HCT116 (cell line): ENCODE data around the gene AKT1. TPM values are rescaled to one million over a fixed set of nuclear protein-coding genes. Genes with fewer than 3 reads are reported as not detected.

Experiments
- ATAC-seq: fragments of 200-7000 bp; cut with Tn5 transposase; 2 replicates; pipeline ENCODE4 v1.9.1; 2020; ENCODE audit warnings: mild to moderate bottlenecking, moderate library complexity
- BruUV-seq: library from RNA; stranded (reverse); fragments of 400-500 nt; replicated peaks from 2 replicates; lab custom pipeline; 2021; lab: Mats Ljungman, UMichigan
- CTCF ChIA-PET: fragments of 300-600 bp; sonication (Branson Sonifier 250); formaldehyde crosslinking; loops from one replicate; lab custom pipeline; 2021; ENCODE audit warnings: antibody characterized with exemption; lab: Charles Lee
- POLR2A ChIA-PET: fragments of 300-600, 350-600 bp; sonication (Branson Sonifier 250); formaldehyde crosslinking; loops from one replicate; lab custom pipeline; 2021; ENCODE audit warnings: antibody characterized with exemption; lab: Charles Lee
- RAD21 ChIA-PET, 2 experiments: fragments of 300-600 bp; sonication (Branson Sonifier 250); formaldehyde crosslinking; loops; one replicate each; lab custom pipeline; 2023; ENCODE audit warnings: low total read pairs in 2 of 2; ENCODE audit not compliant: uncharacterized antibody in 2 of 2, unreplicated experiment in 2 of 2, low non-redundant PET in 1 of 2; lab: Charles Lee
- DNase-seq: peaks from one replicate; pipeline ENCODE4 v3.0.0-alpha.2; 2010; ENCODE audit warnings: low read depth, low spot score
- H2AFZ ChIP-seq: fragments of 200-600 bp; shearing (Covaris generic), sonication (generic); 2 replicates; pipeline ENCODE4 v1.6.1; 2017; ENCODE audit warnings: low read depth, mixed run types, mixed read lengths, antibody characterized with exemption, low read length; ENCODE audit not compliant: poor library complexity, severe bottlenecking
- H3K27ac ChIP-seq: 2 replicates; pipeline ENCODE4 v1.5.1; 2012; ENCODE audit warnings: low read depth, low read length
- H3K27me3 ChIP-seq: fragments of 200-600 bp; sonication (generic); 2 replicates; pipeline ENCODE4 v1.6.1; 2016; ENCODE audit warnings: mixed run types, low read length, mixed read lengths; ENCODE audit not compliant: insufficient read depth
- H3K36me3 ChIP-seq, 2 experiments: fragments of 200-500 bp in 1 of 2; fragments of 200-600 bp in 1 of 2; sonication (Bioruptor generic) in 1 of 2; sonication (generic) in 1 of 2; 2 replicates each; pipeline versions ENCODE4 v1.5.1 to v1.6.1; 2014 to 2016; ENCODE audit warnings: low read length in 2 of 2, inconsistent platforms in 1 of 2, mixed read lengths in 1 of 2, mixed run types in 1 of 2; ENCODE audit not compliant: insufficient read depth in 2 of 2, control insufficient read depth in 1 of 2
- H3K4me1 ChIP-seq, 2 experiments: fragments of 200-600 bp in 1 of 2; sonication (generic) in 1 of 2; 2 replicates each; pipeline versions ENCODE4 v1.5.1 to v1.6.1; 2012 to 2017; ENCODE audit warnings: low read length in 2 of 2, inconsistent platforms in 1 of 2, mild to moderate bottlenecking in 1 of 2, mixed read lengths in 1 of 2, mixed run types in 1 of 2, moderate library complexity in 1 of 2; ENCODE audit not compliant: insufficient read depth in 2 of 2, control insufficient read depth in 1 of 2
- H3K4me2 ChIP-seq: fragments of 200-600 bp; sonication (generic); 2 replicates; pipeline ENCODE4 v1.6.1; 2017; ENCODE audit warnings: mixed run types, low read length, mixed read lengths
- H3K4me3 ChIP-seq, 2 experiments: fragments of 200-600 bp in 1 of 2; sonication (generic) in 1 of 2; replicated peaks in 1 of 2; 2 replicates each; pipeline ENCODE4 v1.5.1; 2011 to 2016; ENCODE audit warnings: low read length in 2 of 2, control low read depth in 1 of 2, low read depth in 1 of 2, mild to moderate bottlenecking in 1 of 2, mixed read lengths in 1 of 2, mixed run types in 1 of 2
- H3K79me2 ChIP-seq: fragments of 200-600 bp; sonication (generic); 2 replicates; pipeline ENCODE4 v1.6.1; 2017; ENCODE audit warnings: mild to moderate bottlenecking, mixed run types, low read length, moderate library complexity, mixed read lengths; ENCODE audit not compliant: insufficient read depth
- H3K9ac ChIP-seq: fragments of 200-600 bp; sonication (generic); 2 replicates; pipeline ENCODE4 v1.6.1; 2016; ENCODE audit warnings: low read length, mixed read lengths
- H3K9me2 ChIP-seq: fragments of 200-600 bp; sonication (generic), shearing (Covaris generic); 2 replicates; pipeline ENCODE4 v1.6.1; 2017; ENCODE audit warnings: mixed run types, mild to moderate bottlenecking, moderate library complexity; ENCODE audit not compliant: insufficient read depth
- H3K9me3 ChIP-seq, 2 experiments: fragments of 200-500 bp in 1 of 2; fragments of 200-600 bp in 1 of 2; sonication (Bioruptor generic) in 1 of 2; sonication (generic) in 1 of 2; 2 replicates each; pipeline ENCODE4 v1.6.1; 2014 to 2017; ENCODE audit warnings: low read length in 2 of 2, mixed read lengths in 2 of 2, inconsistent platforms in 1 of 2, low read depth in 1 of 2, mild to moderate bottlenecking in 1 of 2, mixed run types in 1 of 2, moderate library complexity in 1 of 2; ENCODE audit not compliant: control insufficient read depth in 1 of 2, insufficient read depth in 1 of 2
- H4K20me1 ChIP-seq: fragments of 200-600 bp; sonication (generic), shearing (Covaris generic); 2 replicates; pipeline ENCODE4 v1.6.1; 2017; ENCODE audit warnings: mixed run types, mild to moderate bottlenecking, moderate library complexity; ENCODE audit not compliant: insufficient read depth
- ATF3 ChIP-seq: IDR thresholded peaks from 2 replicates; pipeline ENCODE4 v1.6.1; 2012
- CBX3 ChIP-seq: IDR thresholded peaks from 2 replicates; pipeline ENCODE4 v1.6.1; 2012; ENCODE audit warnings: low read depth
- CEBPB ChIP-seq: IDR thresholded peaks from 2 replicates; pipeline ENCODE4 v1.6.1; 2012; ENCODE audit warnings: low read depth
- CTCF ChIP-seq, 3 experiments: fragments of 200-600 bp in 1 of 3; sonication (generic) in 1 of 3; IDR thresholded peaks in 2 of 3; conservative IDR thresholded peaks in 1 of 3; 2 replicates each; pipeline ENCODE4 v1.5.1; 2012 to 2017; ENCODE audit warnings: low read depth in 2 of 3, low read length in 2 of 3, antibody characterized with exemption in 1 of 3, borderline replicate concordance in 1 of 3, control low read depth in 1 of 3, mild to moderate bottlenecking in 1 of 3, mixed read lengths in 1 of 3, mixed run types in 1 of 3, moderate library complexity in 1 of 3; ENCODE audit not compliant: insufficient read depth in 1 of 3
- EGR1 ChIP-seq: IDR thresholded peaks from 2 replicates; pipeline ENCODE4 v1.6.1; 2012; ENCODE audit warnings: low read depth
- EZH2 ChIP-seq: fragments of 200-600 bp; sonication (generic); IDR thresholded peaks from 2 replicates; pipeline ENCODE4 v1.6.1; 2017; ENCODE audit warnings: antibody characterized with exemption, mixed run types
- EZH2phosphoT487 ChIP-seq: fragments of 200-600 bp; IDR thresholded peaks from 2 replicates; pipeline ENCODE4 v1.6.1; 2018; ENCODE audit warnings: antibody characterized with exemption, borderline replicate concordance
- JUND ChIP-seq: IDR thresholded peaks from 2 replicates; pipeline ENCODE4 v1.6.1; 2012
- MAX ChIP-seq: IDR thresholded peaks from 2 replicates; pipeline ENCODE4 v1.6.1; 2012
- SRF ChIP-seq: IDR thresholded peaks from 2 replicates; pipeline ENCODE4 v1.6.1; 2012; ENCODE audit warnings: low read depth
- YY1 ChIP-seq: IDR thresholded peaks from 2 replicates; pipeline ENCODE4 v1.6.1; 2011; ENCODE audit warnings: low read length, low read depth, moderate library complexity, mild to moderate bottlenecking; ENCODE audit not compliant: insufficient replicate concordance; ENCODE audit errors: extremely low read depth
- ZBTB33 ChIP-seq: IDR thresholded peaks from 2 replicates; pipeline ENCODE4 v1.6.1; 2011; ENCODE audit warnings: mild to moderate bottlenecking, low read length, moderate library complexity; ENCODE audit not compliant: insufficient replicate concordance; ENCODE audit errors: extremely low read depth
- intact Hi-C: fragments of 100-400 bp; cut with micrococcal nuclease; formaldehyde crosslinking; loops from 2 replicates; pipeline ENCODE4 v1.10.0; 2022
- total RNA-seq: library from RNA; stranded (reverse); gene quantifications from one replicate; pipeline ENCODE4 v1.2.1, GENCODE V29; 2021; ENCODE audit not compliant: unreplicated experiment

Gene AKT1
- total RNA-seq, 1 experiment from 2014 or later, result 152 TPM

- no peak for ATAC-seq
- Histone ChIP-seq H3K4me3 (no peak overlapping the region), H3K4me2 (no peak overlapping the region), H3K9me2 (no peaks in the 10 kb centered on the region), H3K9me3 (no peaks in the 10 kb centered on the region), H3K36me3 (no peaks in the 10 kb centered on the region), H2AFZ (no peak overlapping the region), H3K79me2 (peaks cover 16% of the 10 kb centered on the region), H3K4me1 (peaks cover 14 to 33% of the 10 kb centered on the region in 2 experiments; a peak in 3 of 4 replicates), H3K27ac (no peak overlapping the region), H3K9ac (no peak overlapping the region), H3K27me3 (no peaks in the 10 kb centered on the region)
- no TSS peak for BruUV-seq
- ChIA-PET POLR2A (no interaction called here), RAD21 (no interaction called here), CTCF (no interaction called here)
- intact Hi-C loops, result no loop called here
- DNase-seq, result no peak
- TF ChIP-seq ATF3, result no peak
- TF ChIP-seq JUND, result no peak
- TF ChIP-seq CBX3, result no peak
- no peak for TF ChIP-seq EZH2
- no peak for TF ChIP-seq ZBTB33
- TF ChIP-seq SRF, result no peak
- no peak for TF ChIP-seq MAX
- TF ChIP-seq CTCF (IDR thresholded peaks at IDR 0.05 in 2 of 3, conservative IDR thresholded peaks at IDR 0.05 in 1 of 3; ENCODE audit: borderline replicate concordance in 1 of 3, insufficient read depth in 1 of 3, low read depth in 2 of 3, low read length in 2 of 3), result no peak
- TF ChIP-seq EZH2phosphoT487, result no peak
- TF ChIP-seq EGR1, result no peak
- no peak for TF ChIP-seq YY1
- TF ChIP-seq CEBPB, result no peak
- TF ChIP-seq, all 23 proteins: peak for 0
- no peaks in the 10 kb centered on the region for H4K20me1 ChIP-seq
These were observed 23.2 kb upstream of the AKT1 start for GRCh38 chr14:104818714-104819161.
